HG03097 (cell line): ENCODE data around the gene CRADD.
"Not testable (repeated sequence)": the region's sequence is repeated elsewhere in the genome, so short reads cannot be mapped to it uniquely, and the experiment has no call there.

Source experiments
- ATAC-seq: cut with Tn5 transposase; IDR thresholded peaks from one replicate; pipeline ENCODE4 v1.9.1; 2021; ENCODE audit not compliant: unreplicated experiment, low FRiP score

CRADD gene

DNA sequence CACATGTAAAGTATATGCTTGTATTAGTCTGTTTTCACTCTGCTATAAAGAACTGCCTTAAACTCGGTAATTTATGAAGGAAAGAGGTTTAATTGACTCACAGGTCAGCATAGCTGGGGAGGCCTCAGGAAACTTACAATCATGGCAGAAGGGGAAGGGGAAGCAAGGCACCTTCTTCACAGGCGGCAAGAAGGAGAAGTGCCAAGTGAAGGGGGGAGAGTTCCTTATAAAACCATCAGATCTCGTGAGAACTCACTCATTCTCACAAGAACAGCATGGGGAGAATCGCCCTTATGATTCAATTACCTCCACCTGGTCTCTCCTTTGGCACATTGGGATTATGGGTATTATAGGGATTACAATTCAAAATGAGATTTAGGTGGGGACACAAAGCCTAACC, 241.7 kb downstream of the CRADD start:
- no peak for ATAC-seq

DNA sequence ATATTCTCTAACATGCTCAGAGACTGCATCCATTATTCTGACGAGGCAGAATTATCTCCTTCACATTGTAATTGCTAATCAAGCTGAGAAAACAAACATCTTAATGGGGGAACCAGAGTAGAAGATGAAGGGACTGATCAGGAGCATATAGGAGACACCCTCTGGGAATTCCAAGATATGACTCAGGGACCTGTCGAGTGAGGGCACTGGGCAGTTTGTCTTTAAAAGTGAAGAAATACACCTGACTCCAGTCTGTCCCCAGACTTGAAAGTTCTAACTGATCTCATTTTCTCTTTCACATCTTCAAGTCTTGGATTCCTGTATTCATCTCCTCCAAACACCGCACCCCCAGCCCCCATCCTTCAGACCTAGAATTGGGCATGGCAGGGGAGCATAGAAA, 244.3 kb downstream of the CRADD start:
- no peak for ATAC-seq

DNA sequence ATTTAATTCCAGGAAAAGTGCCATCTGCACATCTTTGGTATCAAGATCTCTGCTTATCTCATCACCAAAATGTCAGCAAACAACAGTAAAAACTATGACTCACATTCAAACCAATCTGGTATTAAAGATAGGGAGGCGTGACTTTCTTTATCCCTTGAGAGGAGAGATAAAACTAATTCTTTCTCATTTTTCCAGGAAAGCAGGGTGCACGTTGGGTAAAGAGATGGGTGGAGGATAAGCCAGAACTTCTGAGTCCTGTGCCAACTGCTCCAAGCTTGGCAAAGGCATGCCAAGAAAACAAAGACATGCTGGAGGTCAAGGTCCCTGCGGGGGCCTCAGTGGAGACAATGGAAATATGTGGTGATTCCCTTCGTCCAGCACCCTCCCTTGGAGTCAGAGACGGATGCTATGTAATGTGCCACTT, 245.4 kb downstream of the CRADD start:
- no peak for ATAC-seq

DNA sequence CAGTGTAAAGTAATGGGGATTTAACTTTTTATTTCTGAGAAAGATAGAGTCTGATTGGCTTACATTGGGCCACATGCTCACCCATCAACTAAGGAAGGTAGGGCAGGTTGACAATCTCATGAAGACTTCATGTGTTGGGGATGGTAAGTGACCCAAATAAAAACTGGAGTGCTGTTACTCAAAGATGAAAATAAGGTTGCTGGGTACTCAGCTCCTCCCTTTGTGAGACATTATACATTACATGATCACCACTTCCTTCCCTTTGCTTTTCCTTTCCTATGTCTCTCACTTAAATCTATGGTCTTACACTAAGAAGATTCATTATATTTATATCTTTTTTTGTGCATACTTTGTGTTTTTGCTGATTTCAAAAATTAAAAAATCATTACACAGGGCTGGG, 247.2 kb downstream of the CRADD start:
- no peak for ATAC-seq

DNA sequence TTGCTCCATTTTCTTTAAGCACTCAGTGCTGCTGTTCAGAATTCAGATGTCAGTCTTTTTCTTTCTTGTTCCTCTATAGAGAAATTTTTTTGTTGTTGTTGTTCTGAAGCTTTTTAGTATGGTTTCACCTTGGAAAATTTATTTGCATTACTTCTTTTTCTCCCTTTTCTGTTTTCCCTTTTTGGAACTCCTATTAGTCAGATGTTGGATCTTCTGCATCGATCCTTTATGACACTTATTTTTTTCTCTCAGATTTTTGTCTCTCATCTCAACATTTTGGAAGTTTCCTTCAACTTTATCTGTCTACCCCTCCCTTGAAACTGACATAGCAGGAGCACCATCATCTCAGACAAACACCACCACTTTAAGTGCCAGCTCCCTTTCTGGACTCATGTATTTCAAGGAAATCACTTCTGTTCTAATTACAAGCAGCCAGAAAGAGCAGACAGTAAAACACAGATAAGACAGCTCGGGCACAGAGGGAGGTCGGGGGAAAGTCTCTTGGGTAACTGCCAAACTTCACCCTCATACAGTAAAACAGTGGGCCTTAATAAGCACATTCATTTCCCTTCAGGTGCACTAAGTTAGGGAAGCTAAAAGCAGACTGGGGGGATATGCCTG, 248.5 kb downstream of the CRADD start:
- no peak for ATAC-seq

DNA sequence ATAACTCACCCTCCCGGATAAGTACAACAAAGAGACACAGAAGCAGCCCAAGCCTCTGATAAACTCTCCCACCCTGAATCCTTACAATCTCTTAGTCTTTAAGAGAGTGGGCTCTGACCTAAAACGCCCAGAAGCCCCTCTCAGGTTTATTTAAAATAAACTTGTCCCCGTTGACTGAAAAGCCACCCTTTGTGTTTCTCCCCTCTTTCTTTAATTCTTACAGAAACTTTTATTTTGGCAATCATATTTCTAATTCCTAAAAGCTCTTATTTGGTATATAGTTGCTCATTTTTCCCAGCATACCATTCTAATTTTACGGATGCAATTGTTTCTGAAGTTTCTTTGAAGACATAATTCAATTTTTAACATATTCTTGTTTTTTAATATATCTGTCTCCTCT, 249.1 kb downstream of the CRADD start:
- no peak for ATAC-seq

DNA sequence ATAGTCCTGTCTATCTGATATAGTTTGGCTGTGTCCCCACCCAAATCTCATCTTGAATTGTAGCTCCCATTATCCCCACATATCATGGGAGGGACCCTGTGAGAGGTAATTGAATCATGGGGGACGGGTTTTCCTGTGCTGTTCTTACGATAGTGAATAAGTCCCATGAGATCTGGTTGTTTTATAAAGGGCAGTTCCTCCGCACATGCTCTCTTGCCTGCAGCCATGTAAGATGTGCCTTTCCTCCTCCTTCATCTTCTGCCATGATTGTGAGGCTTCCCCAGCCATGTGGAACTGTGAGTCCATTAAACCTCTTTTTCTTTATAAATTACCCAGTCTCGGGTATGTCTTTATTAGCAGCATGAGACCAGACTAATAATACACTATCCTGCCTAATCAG, 251.9 kb downstream of the CRADD start:
- ATAC-seq, result not testable (repeated sequence)

DNA sequence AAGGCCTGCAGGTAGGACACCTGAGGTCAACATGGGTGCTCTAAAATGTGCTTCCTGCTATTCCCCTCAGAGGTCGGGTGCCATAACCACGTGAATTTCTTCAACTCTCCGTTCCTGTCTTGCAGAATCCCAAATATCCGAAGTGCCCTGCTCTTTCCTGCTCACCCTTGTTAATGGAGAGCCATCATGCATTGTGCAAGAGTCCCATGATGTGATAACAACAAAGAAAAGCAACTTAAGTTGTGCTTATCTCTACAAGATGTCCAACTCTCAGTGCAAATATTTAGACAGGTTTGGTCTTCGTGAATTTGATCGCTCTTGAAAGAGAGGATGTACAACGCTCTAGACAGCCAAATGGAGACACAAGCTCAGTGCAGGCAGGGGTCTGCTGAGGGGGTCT, 260.6 kb downstream of the CRADD start:
- no peak for ATAC-seq

DNA sequence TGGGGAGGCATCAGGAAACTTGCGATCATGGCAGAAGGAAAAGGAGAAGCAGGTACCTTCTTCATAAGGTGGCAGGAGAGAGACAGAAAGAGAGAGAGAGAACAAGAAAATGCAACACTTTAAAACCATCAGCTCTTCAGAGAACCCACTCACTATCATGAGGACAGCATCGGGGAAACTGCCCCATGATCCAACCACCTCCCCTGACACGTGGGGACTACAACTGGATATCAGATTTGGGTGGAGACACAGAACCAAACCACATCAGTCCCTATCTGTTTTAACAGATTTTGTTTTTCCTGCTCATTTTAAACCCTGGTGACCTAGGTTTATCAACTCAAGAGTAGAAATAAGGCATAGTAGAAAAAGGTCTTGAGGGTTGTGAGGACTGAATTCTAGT, 261.1 kb downstream of the CRADD start:
- no peak for ATAC-seq

DNA sequence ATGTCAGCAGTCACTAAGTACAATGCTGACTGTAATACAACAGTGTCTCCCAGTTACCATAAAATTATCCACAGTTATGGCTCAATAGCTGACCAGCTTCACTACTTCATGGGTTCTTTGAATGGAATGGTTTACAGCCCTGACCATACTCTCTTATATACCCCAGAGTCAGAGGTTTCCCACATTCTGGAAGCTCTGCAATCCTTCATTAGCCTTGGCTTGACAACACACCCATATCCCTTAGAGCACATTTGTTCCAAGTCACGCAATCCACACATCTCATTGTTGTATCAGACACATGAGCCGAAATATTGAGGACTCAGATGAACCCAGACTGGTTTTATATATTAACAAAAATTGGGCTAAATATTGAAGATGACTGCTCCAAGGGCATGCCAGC, 261.8 kb downstream of the CRADD start:
- no peak for ATAC-seq

DNA sequence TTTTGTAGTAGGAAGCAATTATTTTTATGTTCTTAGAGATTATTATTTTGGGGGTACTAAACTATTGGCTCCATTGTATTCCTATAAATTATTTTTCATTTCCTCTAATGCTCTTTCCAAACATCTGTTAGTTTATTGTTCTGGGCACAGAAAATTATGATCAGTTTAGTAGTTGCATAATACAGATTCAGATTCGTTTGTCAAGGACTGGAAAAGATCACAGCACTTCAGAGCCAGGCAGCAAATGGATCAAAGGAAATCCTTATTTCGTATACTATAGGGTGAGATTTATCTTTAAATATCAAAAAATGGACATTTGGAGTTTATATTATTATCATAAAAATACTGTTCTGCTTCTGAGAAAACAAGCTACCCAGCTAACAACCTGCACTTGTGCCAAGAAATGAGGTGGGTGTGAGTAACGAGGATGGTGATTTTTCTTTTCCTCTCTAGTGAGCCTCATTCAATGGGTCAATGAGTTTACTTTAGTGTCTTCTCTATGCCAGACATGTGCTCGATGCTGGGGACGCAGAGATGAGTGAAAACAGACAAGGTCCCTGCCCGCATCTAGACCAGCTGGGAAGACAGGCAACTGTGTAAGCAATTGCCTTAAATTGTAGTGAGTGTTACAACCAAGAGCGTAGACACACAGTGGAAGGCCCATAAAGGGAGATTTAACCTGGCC, 262.6 kb downstream of the CRADD start:
- ATAC-seq, result no peak

DNA sequence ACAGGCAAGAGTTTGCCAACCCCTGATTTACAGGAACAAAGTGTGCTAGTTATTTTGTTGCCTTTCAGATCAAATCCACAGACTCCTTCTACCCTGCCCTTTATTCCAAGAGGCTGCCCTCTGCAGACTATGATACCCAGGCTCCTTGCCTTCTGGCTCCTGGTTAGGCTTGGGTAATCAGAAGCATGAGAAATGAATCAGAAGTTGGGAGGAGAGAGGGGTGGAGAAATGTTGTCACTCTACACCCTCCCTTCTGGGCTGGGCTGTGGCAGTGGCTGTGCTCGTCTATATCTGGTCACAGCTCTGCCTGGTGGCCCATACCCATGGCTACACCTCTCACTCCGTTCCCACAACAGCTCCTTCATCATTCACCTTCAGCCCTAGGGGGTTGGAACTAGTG, 266.6 kb downstream of the CRADD start:
- ATAC-seq, result no peak

DNA sequence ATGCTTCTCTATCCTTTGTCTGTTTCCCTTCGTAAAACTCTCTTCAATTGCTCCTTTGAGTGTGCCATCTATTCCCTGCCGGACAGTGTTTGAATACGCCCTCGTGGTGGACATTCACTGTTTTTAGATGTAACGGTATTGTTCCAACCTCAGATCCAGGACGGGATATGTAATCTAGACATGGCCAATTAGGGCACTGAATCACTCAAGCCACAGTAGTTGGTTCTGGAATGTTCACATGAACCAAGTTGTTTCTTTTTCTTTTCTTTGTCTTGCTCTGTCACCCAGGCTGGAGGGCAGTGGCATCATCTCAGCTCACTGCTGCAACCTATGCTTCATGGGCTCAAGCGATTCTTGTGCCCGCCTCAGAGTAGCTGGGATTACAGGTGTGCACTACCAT, 267.0 kb downstream of the CRADD start:
- ATAC-seq, result no peak
